GM18868 (cell line): Measurements from ENCODE around the gene SSTR3.

Experiments
- ATAC-seq: cut with Tn5 transposase; IDR thresholded peaks from one replicate; pipeline ENCODE4 v1.9.1; 2021; ENCODE audit warnings: mild to moderate bottlenecking, moderate library complexity; ENCODE audit not compliant: unreplicated experiment

SSTR3 gene

DNA sequence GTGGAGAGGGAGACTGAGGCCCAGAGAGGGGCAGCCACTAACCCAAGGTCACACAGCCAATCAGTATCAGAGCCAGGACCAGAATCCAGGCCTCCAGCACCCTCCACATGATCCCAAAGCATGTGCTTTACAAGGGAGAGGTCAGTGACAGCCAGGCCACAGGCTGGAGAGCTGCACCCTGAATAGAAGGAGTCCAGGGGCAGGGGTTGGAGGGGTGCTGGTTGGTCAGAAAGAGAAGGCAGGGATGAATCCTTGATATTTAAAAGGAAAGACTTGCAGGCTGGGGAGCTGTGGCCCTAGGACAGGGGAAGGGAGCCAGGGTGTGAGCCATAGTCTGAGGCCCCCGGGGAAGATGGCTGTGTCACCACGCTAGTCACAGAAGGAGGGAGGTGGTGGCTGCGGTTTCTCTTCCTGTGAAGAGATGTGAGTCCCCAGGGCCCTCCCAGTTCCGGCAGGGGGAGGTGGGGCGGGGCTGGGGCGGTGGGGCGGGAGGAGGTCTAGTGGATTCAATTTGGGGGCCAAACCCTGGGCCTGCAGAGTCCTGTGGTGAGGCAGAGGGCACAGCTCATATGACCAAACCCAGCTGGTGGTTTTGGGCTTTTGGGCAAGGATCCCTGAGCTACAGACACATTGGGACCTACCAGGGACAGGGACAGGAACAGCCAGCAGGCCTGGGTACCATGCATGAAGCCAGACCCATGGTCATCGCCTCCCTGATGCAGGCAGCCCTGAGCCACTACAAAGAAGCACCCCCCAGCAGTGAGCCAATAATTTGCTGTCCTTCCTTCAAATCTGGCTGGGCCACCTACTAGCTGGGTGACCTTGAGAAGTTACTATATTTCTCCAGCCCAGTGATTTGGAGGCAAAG lies 17.8 kb upstream of the SSTR3 start:
- ATAC-seq: peak; percentile 55

DNA sequence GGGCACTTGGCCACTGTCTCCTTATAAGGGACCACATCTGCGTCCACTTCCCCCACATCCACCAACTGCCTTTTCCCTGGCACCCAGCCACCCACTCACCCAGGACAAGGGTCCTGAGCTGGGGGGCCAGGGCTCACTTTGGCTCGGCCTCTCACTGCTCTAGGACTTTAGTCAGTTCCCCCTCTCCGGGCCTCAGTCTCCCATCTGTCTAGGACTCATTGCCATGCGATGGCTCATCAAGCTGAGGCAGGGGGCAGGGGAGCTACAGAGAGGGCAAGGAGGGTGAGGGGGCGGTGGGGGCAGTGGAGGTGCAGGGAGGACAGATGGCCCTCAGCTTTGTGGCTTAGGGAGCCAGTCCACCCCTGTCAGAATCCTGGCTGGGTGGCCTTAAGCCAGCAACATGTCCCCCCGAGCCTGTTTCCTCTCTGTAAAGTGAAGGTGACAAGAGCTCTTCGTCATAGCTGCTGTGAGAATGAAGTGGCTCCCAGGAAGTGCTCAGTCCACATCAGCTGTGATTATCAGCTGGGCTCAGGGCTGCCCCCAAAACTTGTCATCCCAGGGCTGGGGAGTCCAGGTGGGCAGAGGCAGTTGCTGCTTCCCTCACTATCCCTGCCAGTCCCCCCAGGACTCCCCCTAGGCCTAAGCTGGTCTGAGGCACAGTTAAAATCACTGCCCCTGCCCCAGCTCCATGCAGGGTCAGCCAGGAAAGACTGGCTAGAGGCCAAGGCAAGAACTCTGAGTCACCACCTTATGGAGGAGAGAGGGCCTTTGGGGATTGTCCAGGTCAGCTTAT lies 16.9 kb upstream of the SSTR3 start:
- ATAC-seq: no peak

GRCh38 chr22:37228106-37229011 lies 16.1 kb upstream of the SSTR3 start:
- ATAC-seq: no peak

GRCh38 chr22:37226514-37226913 lies 14.2 kb upstream of the SSTR3 start:
- no peak for ATAC-seq

DNA sequence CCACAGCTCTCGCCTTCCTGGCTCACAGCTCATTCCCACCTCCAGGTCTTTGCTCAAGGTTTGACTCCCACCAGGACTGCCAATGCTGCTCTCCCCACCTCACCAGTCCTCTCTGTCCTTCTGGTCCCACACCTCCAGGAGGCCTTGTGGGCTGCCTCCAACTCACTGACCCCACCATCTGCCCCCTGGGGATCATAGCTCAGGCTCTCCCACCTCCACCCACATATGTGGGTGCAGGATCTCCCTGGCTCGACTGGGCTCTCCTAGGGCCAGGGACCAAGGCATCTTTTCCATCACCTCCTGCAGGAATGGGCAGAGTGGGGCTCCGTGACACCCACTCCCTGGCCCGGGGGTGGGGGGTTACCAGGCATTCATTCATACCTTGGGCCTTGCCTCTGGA lies 13.8 kb upstream of the SSTR3 start:
- no peak for ATAC-seq

DNA sequence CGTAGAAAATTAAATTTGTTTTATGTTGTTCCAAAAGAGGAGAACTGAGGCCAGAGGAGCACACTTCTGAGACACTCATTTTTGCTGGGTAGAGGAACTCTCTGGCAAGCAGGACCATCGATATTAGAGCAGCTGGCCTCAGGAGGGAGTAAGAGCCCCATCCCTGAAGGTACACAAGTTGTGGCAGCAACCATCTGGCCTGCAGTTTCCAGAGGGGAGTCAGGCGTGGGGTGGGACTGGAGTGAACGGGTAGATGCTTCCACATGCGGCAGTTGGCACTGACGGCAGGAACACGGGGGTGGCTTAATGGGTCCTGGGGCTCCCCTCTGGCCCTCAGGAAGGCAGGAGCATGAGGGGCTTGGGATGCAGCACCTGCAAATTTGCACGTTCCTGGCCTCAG lies 13.2 kb upstream of the SSTR3 start:
- ATAC-seq: no peak

- ATAC-seq: no peak
Measured at GRCh38 chr22:37224757-37225420, 12.6 kb upstream of the SSTR3 start.

DNA sequence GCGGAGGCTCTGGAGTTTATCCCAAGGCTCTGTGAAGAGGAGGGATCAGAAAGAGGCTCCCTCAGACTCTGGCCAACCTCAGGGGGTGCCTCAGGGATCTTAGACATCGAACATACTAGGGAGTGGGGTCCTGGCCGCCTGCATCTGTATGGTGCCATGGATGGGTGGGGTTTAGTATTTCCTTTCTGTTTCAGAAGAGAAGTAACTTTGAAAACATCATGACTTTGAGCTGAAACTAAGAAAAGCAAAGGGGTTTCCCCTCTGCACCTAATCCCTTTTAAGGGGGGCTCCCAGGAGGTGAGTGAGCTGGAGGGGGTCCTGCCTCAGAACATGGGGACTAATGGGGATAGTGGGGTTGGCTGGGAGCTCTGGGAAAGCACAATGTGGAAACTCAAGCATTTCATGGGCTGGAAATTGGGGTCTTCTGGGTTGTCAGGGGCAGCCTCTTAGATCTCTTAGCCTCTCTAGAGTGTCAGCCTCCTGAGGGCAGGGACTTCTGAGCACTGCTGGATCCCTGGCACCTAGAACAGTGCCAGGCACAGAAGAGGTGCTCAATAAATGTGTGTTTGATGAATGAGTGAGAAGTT lies 11.8 kb upstream of the SSTR3 start:
- ATAC-seq: no peak

GRCh38 chr22:37222440-37222971 lies 10.2 kb upstream of the SSTR3 start:
- no peak for ATAC-seq

GRCh38 chr22:37221424-37222333 lies 9.4 kb upstream of the SSTR3 start:
- ATAC-seq: no peak

GRCh38 chr22:37220543-37220981 lies 8.3 kb upstream of the SSTR3 start:
- ATAC-seq: no peak

DNA sequence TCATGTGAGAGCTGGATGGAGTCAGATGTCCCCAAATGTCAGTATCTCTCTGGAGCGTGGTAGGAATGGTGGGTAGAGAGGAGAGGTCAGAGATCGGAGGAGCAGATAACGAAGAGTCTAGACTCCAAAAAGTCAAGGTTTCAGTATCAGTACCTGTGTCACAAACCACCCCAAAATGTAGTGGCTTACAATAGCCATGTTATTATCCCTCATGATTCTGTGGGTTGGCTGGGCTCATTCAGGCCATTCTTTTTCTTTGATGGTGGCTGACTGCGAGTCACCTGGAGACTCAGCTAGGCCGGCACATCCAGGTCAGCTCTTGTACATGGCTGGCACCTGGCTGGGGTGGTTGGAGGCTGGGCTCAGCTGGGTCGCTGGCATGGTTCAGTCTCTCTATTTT lies 7.3 kb upstream of the SSTR3 start:
- peak; percentile 17 for ATAC-seq

GRCh38 chr22:37218771-37219411 lies 6.6 kb upstream of the SSTR3 start:
- peak; percentile 73 for ATAC-seq

GRCh38 chr22:37218399-37218770 lies 6.1 kb upstream of the SSTR3 start:
- ATAC-seq: no peak

- ATAC-seq: no peak
Measured at GRCh38 chr22:37215890-37216289, 3.6 kb upstream of the SSTR3 start.

DNA sequence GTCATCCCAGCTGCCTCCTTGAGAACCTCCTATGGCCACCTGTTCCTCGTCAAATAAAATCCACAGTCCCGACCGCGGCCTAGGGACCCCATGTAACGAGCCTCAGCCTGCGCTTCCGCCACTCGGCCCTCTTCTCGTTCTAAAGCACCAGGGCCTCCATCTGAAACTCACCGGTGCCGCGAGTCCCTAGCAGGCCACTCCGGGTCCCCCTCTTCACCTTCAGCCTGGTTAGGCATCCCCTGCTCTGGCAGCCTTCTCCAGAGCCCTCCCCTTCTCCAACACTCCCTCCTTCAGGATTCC lies 2.4 kb upstream of the SSTR3 start:
- ATAC-seq: no peak

GRCh38 chr22:37213941-37214730 lies 1.9 kb upstream of the SSTR3 start:
- no peak for ATAC-seq
